Astrocyte of the spinal cord (primary cell): ENCODE results near the gene MSANTD1.

Source experiments
- DNase-seq: peaks from one replicate; pipeline ENCODE4 v3.0.0; 2011; ENCODE audit warnings: low read depth, low spot score
- H3K4me3 ChIP-seq: 2 replicates; pipeline ENCODE4 v1.5.1; 2011; ENCODE audit warnings: low read depth, mild to moderate bottlenecking, low read length, moderate library complexity
- in situ Hi-C: cut with HindIII; loops from 2 replicates; pipeline ENCODE4 v1.10.0; 2017; ENCODE audit warnings: low sequenced_read_pairs
- TF ChIP-seq, protein P1 (sequence below): IDR thresholded peaks from 2 replicates; pipeline ENCODE4 v1.5.1; 2012; ENCODE audit warnings: low read depth, mild to moderate bottlenecking, low read length, inconsistent platforms

MSANTD1 gene

GRCh38 chr4:3293401-3294391, 44.7 kb downstream of the MSANTD1 start:
- TF ChIP-seq, protein P1, sequence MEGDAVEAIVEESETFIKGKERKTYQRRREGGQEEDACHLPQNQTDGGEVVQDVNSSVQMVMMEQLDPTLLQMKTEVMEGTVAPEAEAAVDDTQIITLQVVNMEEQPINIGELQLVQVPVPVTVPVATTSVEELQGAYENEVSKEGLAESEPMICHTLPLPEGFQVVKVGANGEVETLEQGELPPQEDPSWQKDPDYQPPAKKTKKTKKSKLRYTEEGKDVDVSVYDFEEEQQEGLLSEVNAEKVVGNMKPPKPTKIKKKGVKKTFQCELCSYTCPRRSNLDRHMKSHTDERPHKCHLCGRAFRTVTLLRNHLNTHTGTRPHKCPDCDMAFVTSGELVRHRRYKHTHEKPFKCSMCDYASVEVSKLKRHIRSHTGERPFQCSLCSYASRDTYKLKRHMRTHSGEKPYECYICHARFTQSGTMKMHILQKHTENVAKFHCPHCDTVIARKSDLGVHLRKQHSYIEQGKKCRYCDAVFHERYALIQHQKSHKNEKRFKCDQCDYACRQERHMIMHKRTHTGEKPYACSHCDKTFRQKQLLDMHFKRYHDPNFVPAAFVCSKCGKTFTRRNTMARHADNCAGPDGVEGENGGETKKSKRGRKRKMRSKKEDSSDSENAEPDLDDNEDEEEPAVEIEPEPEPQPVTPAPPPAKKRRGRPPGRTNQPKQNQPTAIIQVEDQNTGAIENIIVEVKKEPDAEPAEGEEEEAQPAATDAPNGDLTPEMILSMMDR: no peak
- in situ Hi-C loops: no loop called here
- H3K4me3 ChIP-seq: peak overlapping the region; percentile 76
- DNase-seq: no peak

DNA sequence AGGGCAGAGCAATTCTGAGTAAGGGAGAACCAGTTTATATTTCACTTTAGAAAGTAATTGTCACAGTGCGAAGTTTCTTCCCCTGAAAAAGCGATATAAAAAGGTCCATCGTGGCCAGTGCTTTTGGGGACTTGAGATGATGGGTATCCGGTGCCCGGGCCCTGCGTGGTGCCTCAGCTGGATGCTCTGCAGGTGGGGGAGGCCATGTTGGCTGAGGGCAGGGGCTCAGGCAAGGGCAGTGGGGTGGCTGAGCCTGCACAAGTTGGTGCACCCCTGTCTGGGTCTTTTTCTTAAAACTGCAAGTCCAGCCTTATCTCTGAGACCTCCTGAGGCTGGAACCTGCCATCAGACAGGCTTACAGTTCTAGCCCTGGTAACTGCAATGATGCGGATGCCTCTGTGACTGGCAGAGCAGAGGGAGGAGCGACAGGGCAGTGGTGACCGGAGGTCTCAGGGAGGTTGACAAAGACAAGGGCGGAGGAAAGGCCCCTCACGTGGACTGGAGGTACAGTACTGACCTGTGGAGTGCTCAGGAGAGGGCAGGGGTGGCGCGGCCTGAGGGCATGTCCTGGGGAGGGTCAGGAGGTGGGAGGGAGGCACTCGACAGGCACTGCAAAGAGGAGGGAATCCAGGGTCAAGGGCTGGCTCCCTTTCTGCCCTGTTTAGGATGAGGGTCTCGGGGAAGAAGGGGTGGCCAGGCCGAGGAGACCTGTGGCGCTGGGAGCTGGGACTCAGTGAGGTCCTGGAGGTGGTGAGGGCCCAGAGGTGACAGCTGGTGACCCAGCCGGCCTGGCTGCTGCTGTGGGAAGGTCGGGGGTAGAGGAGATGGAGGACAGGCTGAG, 45.7 kb downstream of the MSANTD1 start:
- no peak overlapping the region for H3K4me3 ChIP-seq
- TF ChIP-seq, protein P1: no peak
- in situ Hi-C loops: no loop called here
- DNase-seq: no peak

GRCh38 chr4:3295837-3296624, 47.1 kb downstream of the MSANTD1 start:
- in situ Hi-C loops: no loop called here
- TF ChIP-seq, protein P1: no peak
- no peak for DNase-seq
- no peak overlapping the region for H3K4me3 ChIP-seq

DNA sequence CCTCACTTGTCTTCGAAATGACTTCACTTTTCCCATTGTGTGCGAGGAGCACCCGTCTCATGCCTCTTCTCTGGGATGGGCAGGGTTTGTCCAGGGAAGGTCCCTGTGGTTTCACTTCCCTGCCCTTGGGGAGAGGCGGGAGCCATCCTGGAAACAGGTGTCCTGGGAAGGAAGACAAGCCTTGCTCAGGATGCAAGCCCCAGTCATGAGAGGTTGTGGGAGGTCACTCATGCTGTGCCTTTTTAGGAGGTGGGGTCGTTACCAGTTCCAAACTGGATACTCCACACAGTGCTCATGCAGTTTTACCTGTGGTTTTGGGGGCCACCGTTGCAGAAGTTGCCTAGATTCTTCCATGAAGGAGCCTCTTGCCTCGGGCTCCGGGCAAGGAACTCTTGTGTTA, 47.7 kb downstream of the MSANTD1 start:
- TF ChIP-seq, protein P1: no peak
- no peak overlapping the region for H3K4me3 ChIP-seq
- DNase-seq: no peak
- in situ Hi-C loops: no loop called here

- TF ChIP-seq, protein P1: no peak
- in situ Hi-C loops: no loop called here
- DNase-seq: no peak
- H3K4me3 ChIP-seq: no peak overlapping the region
These were observed 48.3 kb downstream of the MSANTD1 start for GRCh38 chr4:3297066-3297859.
